DMS153 (cell line): ENCODE measurements around the gene SYNE2.

Source experiments
- DNase-seq: peaks from one replicate; lab custom pipeline; 2025; lab: John Stamatoyannopoulos, UW

SYNE2 gene

DNA sequence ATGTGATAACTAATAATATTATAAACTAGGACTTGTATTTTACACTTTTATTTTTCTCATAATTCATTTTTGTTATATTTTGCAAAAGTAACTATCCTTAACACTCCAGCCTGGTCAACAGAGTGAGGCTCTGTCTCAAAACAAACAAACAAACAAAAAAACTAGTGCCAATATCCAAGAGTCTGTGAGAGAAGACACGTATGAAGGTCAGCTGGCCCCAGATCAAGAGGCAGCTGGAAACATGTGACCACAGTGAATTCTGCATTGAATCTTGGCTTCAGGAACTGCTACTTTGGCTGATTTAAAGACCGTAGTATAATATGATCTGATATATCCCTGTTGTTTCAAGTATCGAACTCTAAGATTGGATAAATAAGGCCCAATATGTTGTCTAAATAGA is 394.4 kb downstream of the SYNE2 start:
- no peak for DNase-seq

GRCh38 chr14:64248689-64249088 is 395.9 kb downstream of the SYNE2 start:
- DNase-seq, result no peak

DNA sequence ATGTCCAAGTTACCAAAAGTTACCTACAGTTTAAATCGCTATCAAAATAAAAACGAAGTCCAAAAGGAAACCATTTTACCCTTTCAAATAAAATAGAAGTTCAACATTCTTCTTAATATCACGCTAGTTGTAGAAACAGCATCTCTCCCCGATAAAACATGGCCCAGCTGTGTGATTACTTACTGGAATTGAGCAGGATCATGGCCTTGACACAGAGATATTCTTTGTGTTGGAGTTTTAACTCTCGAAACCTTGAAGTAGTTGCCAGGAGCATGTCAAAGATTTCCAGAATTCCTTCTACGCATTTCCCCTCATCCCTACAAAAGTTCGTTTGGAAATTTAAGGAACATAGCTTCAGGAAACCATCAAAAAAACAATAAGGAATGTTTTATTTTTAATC is 396.6 kb downstream of the SYNE2 start:
- DNase-seq, result no peak

- no peak for DNase-seq
Observed at GRCh38 chr14:64253672-64254071, 400.9 kb downstream of the SYNE2 start.

DNA sequence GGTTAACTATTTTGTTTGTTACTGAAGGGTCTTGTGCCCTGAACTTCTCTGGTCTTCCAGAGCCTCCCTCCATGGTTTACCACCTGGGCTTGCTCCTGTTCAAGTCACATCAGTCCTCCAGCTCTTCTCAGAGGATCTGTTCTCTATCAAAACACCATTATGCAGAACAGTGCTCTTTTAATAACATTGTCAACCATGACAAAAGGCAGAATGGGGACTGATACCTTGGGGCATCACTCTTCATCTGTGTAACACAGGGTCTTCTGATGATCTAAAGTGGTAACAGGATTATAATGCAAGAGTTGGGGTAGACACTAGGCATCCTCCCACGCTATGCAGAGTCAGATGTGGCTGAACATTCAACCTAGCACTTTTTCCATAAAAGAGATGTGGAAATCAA is 403.0 kb downstream of the SYNE2 start:
- no peak for DNase-seq

- no peak for DNase-seq
Observed at GRCh38 chr14:64260418-64260817, 407.6 kb downstream of the SYNE2 start.

- no peak for DNase-seq
Observed at GRCh38 chr14:64265222-64265621, 412.4 kb downstream of the SYNE2 start.

GRCh38 chr14:64266239-64266638 is 413.4 kb downstream of the SYNE2 start:
- no peak for DNase-seq

GRCh38 chr14:64272019-64272418 is 419.2 kb downstream of the SYNE2 start:
- DNase-seq, result no peak
